Osteocyte (in vitro differentiated cells): ENCODE measurements around the gene DIRAS1. TPM values are rescaled to one million over a fixed set of nuclear protein-coding genes. Genes with fewer than 3 reads are reported as not detected.

ENCODE experiments used
- DNase-seq: peaks from one replicate; pipeline ENCODE4 v3.0.0; 2021; ENCODE audit warnings: mixed read lengths; ENCODE audit not compliant: unreplicated experiment; ENCODE audit errors: extremely low spot score
- H3K27ac Mint-ChIP-seq: one replicate; pipeline ENCODE4 v1.8.0; 2021; ENCODE audit warnings: mild to moderate bottlenecking, mixed read lengths; ENCODE audit not compliant: unreplicated experiment
- H3K27me3 Mint-ChIP-seq: one replicate; pipeline ENCODE4 v1.8.0; 2021; ENCODE audit warnings: mixed read lengths; ENCODE audit not compliant: unreplicated experiment
- H3K36me3 Mint-ChIP-seq: one replicate; pipeline ENCODE4 v1.8.0; 2021; ENCODE audit warnings: mixed read lengths; ENCODE audit not compliant: unreplicated experiment
- H3K4me1 Mint-ChIP-seq: one replicate; pipeline ENCODE4 v1.8.0; 2021; ENCODE audit warnings: mixed read lengths; ENCODE audit not compliant: unreplicated experiment
- H3K4me3 Mint-ChIP-seq: one replicate; pipeline ENCODE4 v1.8.0; 2021; ENCODE audit warnings: mild to moderate bottlenecking, moderate library complexity, mixed read lengths; ENCODE audit not compliant: unreplicated experiment
- H3K9me3 Mint-ChIP-seq: one replicate; pipeline ENCODE4 v1.8.0; 2021; ENCODE audit warnings: mixed read lengths; ENCODE audit not compliant: unreplicated experiment
- CTCF ChIP-seq: fragments of 200-600 bp; sonication (generic); IDR thresholded peaks from 2 replicates; pipeline ENCODE4 v1.5.0; 2021; ENCODE audit warnings: antibody characterized with exemption, mild to moderate bottlenecking, moderate library complexity
- total RNA-seq: library from RNA; stranded (reverse); gene quantifications from 2 replicates; pipeline ENCODE4 v1.2.1, GENCODE V29; 2021

DIRAS1 gene
- total RNA-seq, 1 donor from 2014 or later = 5.8 TPM

- Mint-ChIP-seq H3K9me3 (no peaks in the 10 kb centered on the region), H3K4me1 (peaks cover 2% of the 10 kb centered on the region), H3K36me3 (no peaks in the 10 kb centered on the region), H3K27me3 (peaks cover 24% of the 10 kb centered on the region), H3K27ac (no peak overlapping the region), H3K4me3 (peak overlapping the region; percentile 20)
- no peak for TF ChIP-seq CTCF
- DNase-seq = no peak
These were observed 20.4 kb downstream of the DIRAS1 start for GRCh38 chr19:2700660-2701360.

- Mint-ChIP-seq H3K36me3 (no peaks in the 10 kb centered on the region), H3K4me3 (no peak overlapping the region), H3K27ac (no peak overlapping the region), H3K27me3 (peaks cover 30% of the 10 kb centered on the region), H3K9me3 (no peaks in the 10 kb centered on the region), H3K4me1 (peaks cover 2% of the 10 kb centered on the region)
- no peak for DNase-seq
- no peak for TF ChIP-seq CTCF
These were observed 21.6 kb downstream of the DIRAS1 start for GRCh38 chr19:2699413-2700140.

GRCh38 chr19:2694196-2694595 is 27.0 kb downstream of the DIRAS1 start:
- no peak for DNase-seq
- no peaks in the 10 kb centered on the region for H3K9me3 Mint-ChIP-seq
- H3K27me3 Mint-ChIP-seq = peaks cover 19% of the 10 kb centered on the region
- no peak overlapping the region for H3K27ac Mint-ChIP-seq
- H3K36me3 Mint-ChIP-seq = no peaks in the 10 kb centered on the region
- H3K4me1 Mint-ChIP-seq = no peaks in the 10 kb centered on the region
- no peak for TF ChIP-seq CTCF
- no peak overlapping the region for H3K4me3 Mint-ChIP-seq

GRCh38 chr19:2693492-2694160 is 27.5 kb downstream of the DIRAS1 start:
- Mint-ChIP-seq H3K27ac (no peak overlapping the region), H3K27me3 (peaks cover 16% of the 10 kb centered on the region), H3K4me3 (no peak overlapping the region), H3K4me1 (no peaks in the 10 kb centered on the region), H3K9me3 (no peaks in the 10 kb centered on the region), H3K36me3 (no peaks in the 10 kb centered on the region)
- no peak for TF ChIP-seq CTCF
- DNase-seq = no peak

GRCh38 chr19:2691951-2692350 is 29.2 kb downstream of the DIRAS1 start:
- H3K27ac Mint-ChIP-seq = no peak overlapping the region
- no peak for DNase-seq
- H3K4me1 Mint-ChIP-seq = no peaks in the 10 kb centered on the region
- no peaks in the 10 kb centered on the region for H3K9me3 Mint-ChIP-seq
- TF ChIP-seq CTCF = no peak
- no peaks in the 10 kb centered on the region for H3K36me3 Mint-ChIP-seq
- H3K4me3 Mint-ChIP-seq = no peak overlapping the region
- peaks cover 15% of the 10 kb centered on the region for H3K27me3 Mint-ChIP-seq
